ENCODE measurements around the gene AP1M2.
"Not testable (repeated sequence)": the region's sequence is repeated elsewhere in the genome, so short reads cannot be mapped to it uniquely, and the experiment has no call there.

Gene AP1M2

GRCh38 chr19:10535613-10536012, 51.5 kb downstream of the AP1M2 start:
- no peak overlapping the region for H2BK120ac ChIP-seq (ENCODE audit: insufficient read depth, low read length, poor library complexity)

GRCh38 chr19:10533646-10534386, 53.3 kb downstream of the AP1M2 start:
- Histone ChIP-seq H4K12ac (ENCODE audit: low read depth, low read length) (no peak overlapping the region), H2BK120ac (ENCODE audit: insufficient read depth, low read length, poor library complexity) (no peak overlapping the region), H3K36me3 (ENCODE audit: control insufficient read depth in 1 of 2, insufficient read depth in 2 of 2, low read length in 2 of 2) (no peaks in the 10 kb centered on the region), H3K79me2 (ENCODE audit: control insufficient read depth, insufficient read depth, low read length, poor library complexity) (no peaks in the 10 kb centered on the region), H3K23ac (ENCODE audit: low read length) (no peak overlapping the region), H2BK5ac (ENCODE audit: low read depth, low read length, poor library complexity) (no peak overlapping the region), H2AK5ac (ENCODE audit: low read length) (no peak overlapping the region), H3K9me3 (ENCODE audit: insufficient read depth, low read depth, low read length) (no peaks in the 10 kb centered on the region), H3K4me1 (ENCODE audit: control insufficient read depth in 1 of 2, insufficient read depth in 2 of 2, low read length in 2 of 2) (no peaks in the 10 kb centered on the region), H3K9ac (ENCODE audit: low read length) (no peak overlapping the region), H3K18ac (ENCODE audit: low read length) (no peak overlapping the region), H3K27me3 (ENCODE audit: insufficient read depth, low read length) (peaks cover 3% of the 10 kb centered on the region), H2AFZ (ENCODE audit: insufficient read depth, low read length, poor library complexity) (no peak overlapping the region), H3K14ac (ENCODE audit: low read length) (no peak overlapping the region), H3K4ac (ENCODE audit: low read depth, low read length) (no peak overlapping the region), H3K27ac (ENCODE audit: low read depth, low read length) (no peak overlapping the region), H2BK12ac (ENCODE audit: low read length) (no peak overlapping the region), H3K4me3 (ENCODE audit: low read depth, low read length) (no peak overlapping the region), H4K91ac (ENCODE audit: low read depth, low read length) (no peak overlapping the region), H3K79me1 (ENCODE audit: low read length) (no peaks in the 10 kb centered on the region), H4K8ac (ENCODE audit: low read depth, low read length) (no peak overlapping the region), H3K4me2 (ENCODE audit: low read length) (no peak overlapping the region)
- DNase-seq: peak; percentile 85 to 93
- no CpG with 5 or more reads among the region's 10 CpGs for WGBS (ENCODE audit: extremely low coverage, insufficient coverage, insufficient read length)

More at GRCh38 chr19:10535613-10536012, 51.5 kb downstream of the AP1M2 start:
- Histone ChIP-seq H3K4me3 (ENCODE audit: low read depth, low read length) (no peak overlapping the region), H2AFZ (ENCODE audit: insufficient read depth, low read length, poor library complexity) (no peak overlapping the region), H3K79me2 (ENCODE audit: control insufficient read depth, insufficient read depth, low read length, poor library complexity) (no peaks in the 10 kb centered on the region), H3K36me3 (ENCODE audit: control insufficient read depth in 1 of 2, insufficient read depth in 2 of 2, low read length in 2 of 2) (no peaks in the 10 kb centered on the region), H2AK5ac (ENCODE audit: low read length) (no peak overlapping the region), H2BK5ac (ENCODE audit: low read depth, low read length, poor library complexity) (no peak overlapping the region), H3K27me3 (ENCODE audit: insufficient read depth, low read length) (peaks cover 3% of the 10 kb centered on the region), H2BK12ac (ENCODE audit: low read length) (no peak overlapping the region), H3K4me1 (ENCODE audit: control insufficient read depth in 1 of 2, insufficient read depth in 2 of 2, low read length in 2 of 2) (no peaks in the 10 kb centered on the region), H3K79me1 (ENCODE audit: low read length) (no peaks in the 10 kb centered on the region), H4K91ac (ENCODE audit: low read depth, low read length) (no peak overlapping the region), H4K8ac (ENCODE audit: low read depth, low read length) (no peak overlapping the region), H3K9ac (ENCODE audit: low read length) (no peak overlapping the region), H4K12ac (ENCODE audit: low read depth, low read length) (no peak overlapping the region), H3K18ac (ENCODE audit: low read length) (no peak overlapping the region), H3K9me3 (ENCODE audit: insufficient read depth, low read depth, low read length) (no peaks in the 10 kb centered on the region), H3K23ac (ENCODE audit: low read length) (no peak overlapping the region), H3K14ac (ENCODE audit: low read length) (no peak overlapping the region), H3K27ac (ENCODE audit: low read depth, low read length) (no peak overlapping the region), H3K4ac (ENCODE audit: low read depth, low read length) (no peak overlapping the region), H3K4me2 (ENCODE audit: low read length) (no peak overlapping the region)
- peak in 1 of 2 donors; percentile 24 for DNase-seq
- no CpG with 5 or more reads among the region's 6 CpGs for WGBS (ENCODE audit: extremely low coverage, insufficient coverage, insufficient read length)

- Histone ChIP-seq H3K4ac (ENCODE audit: low read depth, low read length) (no peak overlapping the region), H2AFZ (ENCODE audit: insufficient read depth, low read length, poor library complexity) (no peak overlapping the region), H3K36me3 (ENCODE audit: control insufficient read depth in 1 of 2, insufficient read depth in 2 of 2, low read length in 2 of 2) (no peaks in the 10 kb centered on the region), H3K23ac (ENCODE audit: low read length) (no peak overlapping the region), H2AK5ac (ENCODE audit: low read length) (no peak overlapping the region), H4K91ac (ENCODE audit: low read depth, low read length) (no peak overlapping the region), H3K9me3 (ENCODE audit: insufficient read depth, low read depth, low read length) (no peaks in the 10 kb centered on the region), H3K4me3 (ENCODE audit: low read depth, low read length) (no peak overlapping the region), H3K9ac (ENCODE audit: low read length) (no peak overlapping the region), H4K12ac (ENCODE audit: low read depth, low read length) (no peak overlapping the region), H2BK5ac (ENCODE audit: low read depth, low read length, poor library complexity) (no peak overlapping the region), H3K27me3 (ENCODE audit: insufficient read depth, low read length) (peaks cover 3% of the 10 kb centered on the region), H3K14ac (ENCODE audit: low read length) (no peak overlapping the region), H3K18ac (ENCODE audit: low read length) (no peak overlapping the region), H4K8ac (ENCODE audit: low read depth, low read length) (no peak overlapping the region), H3K4me1 (ENCODE audit: control insufficient read depth in 1 of 2, insufficient read depth in 2 of 2, low read length in 2 of 2) (no peaks in the 10 kb centered on the region), H2BK120ac (ENCODE audit: insufficient read depth, low read length, poor library complexity) (no peak overlapping the region), H3K79me1 (ENCODE audit: low read length) (no peaks in the 10 kb centered on the region), H3K27ac (ENCODE audit: low read depth, low read length) (no peak overlapping the region), H3K79me2 (ENCODE audit: control insufficient read depth, insufficient read depth, low read length, poor library complexity) (no peaks in the 10 kb centered on the region), H3K4me2 (ENCODE audit: low read length) (no peak overlapping the region), H2BK12ac (ENCODE audit: low read length) (no peak overlapping the region)
- DNase-seq: no peak
- WGBS (ENCODE audit: extremely low coverage, insufficient coverage, insufficient read length): no CpG with 5 or more reads among the region's 1 CpG
Measured at GRCh38 chr19:10532457-10532856, 54.7 kb downstream of the AP1M2 start.

- not testable (repeated sequence) for H3K4me2 ChIP-seq (ENCODE audit: low read length); H2AFZ ChIP-seq (ENCODE audit: insufficient read depth, low read length, poor library complexity); H2BK5ac ChIP-seq (ENCODE audit: low read depth, low read length, poor library complexity); H3K4me3 ChIP-seq (ENCODE audit: low read depth, low read length); H3K23ac ChIP-seq (ENCODE audit: low read length); H2BK12ac ChIP-seq (ENCODE audit: low read length); H3K14ac ChIP-seq (ENCODE audit: low read length); H4K8ac ChIP-seq (ENCODE audit: low read depth, low read length); H3K9me3 ChIP-seq (ENCODE audit: insufficient read depth, low read depth, low read length); H4K12ac ChIP-seq (ENCODE audit: low read depth, low read length); H3K27ac ChIP-seq (ENCODE audit: low read depth, low read length); DNase-seq; H3K27me3 ChIP-seq (ENCODE audit: insufficient read depth, low read length); H3K4me1 ChIP-seq (ENCODE audit: control insufficient read depth in 1 of 2, insufficient read depth in 2 of 2, low read length in 2 of 2); H3K79me2 ChIP-seq (ENCODE audit: control insufficient read depth, insufficient read depth, low read length, poor library complexity); H3K18ac ChIP-seq (ENCODE audit: low read length); H2AK5ac ChIP-seq (ENCODE audit: low read length); H3K9ac ChIP-seq (ENCODE audit: low read length); H4K91ac ChIP-seq (ENCODE audit: low read depth, low read length); H3K4ac ChIP-seq (ENCODE audit: low read depth, low read length); H3K36me3 ChIP-seq (ENCODE audit: control insufficient read depth in 1 of 2, insufficient read depth in 2 of 2, low read length in 2 of 2); H2BK120ac ChIP-seq (ENCODE audit: insufficient read depth, low read length, poor library complexity); H3K79me1 ChIP-seq (ENCODE audit: low read length)
- no CpG with 5 or more reads among the region's 8 CpGs for WGBS (ENCODE audit: extremely low coverage, insufficient coverage, insufficient read length)
Measured at GRCh38 chr19:10526887-10527286, 60.2 kb downstream of the AP1M2 start.
